Activated B cell treated with CpG ODN at 0.5 μM for 24 hours (primary cell): ENCODE results near the gene CSNK1E. TPM values are rescaled to one million over a fixed set of nuclear protein-coding genes. Genes with fewer than 3 reads are reported as not detected.
A peak's percentile ranks its signal among the peaks of the same experiment; 100 is the strongest.

Experiments used
- ATAC-seq: fragments of 200-7000 bp; cut with Tn5 transposase; one replicate; pipeline ENCODE4 v1.10.0; 2021; ENCODE audit warnings: low read depth, mild to moderate bottlenecking, moderate library complexity
- CTCF ChIA-PET: fragments of 350-600 bp; sonication (Branson Sonifier 250); formaldehyde crosslinking; loops from one replicate; lab custom pipeline; 2021; ENCODE audit warnings: antibody characterized with exemption; lab: Charles Lee
- POLR2A ChIA-PET: fragments of 350-600 bp; sonication (Branson Sonifier 250); formaldehyde crosslinking; loops from one replicate; lab custom pipeline; 2021; ENCODE audit warnings: antibody characterized with exemption; lab: Charles Lee
- DNase-seq: peaks from one replicate; pipeline ENCODE4 v3.0.0; 2022
- H3K27ac Mint-ChIP-seq: one replicate; pipeline ENCODE4 v1.8.0; 2020; ENCODE audit warnings: mixed read lengths
- H3K27me3 Mint-ChIP-seq: one replicate; pipeline ENCODE4 v1.8.0; 2021; ENCODE audit warnings: mixed read lengths
- H3K36me3 Mint-ChIP-seq: one replicate; pipeline ENCODE4 v1.8.0; 2021; ENCODE audit warnings: low read depth, mixed read lengths
- H3K4me1 Mint-ChIP-seq: one replicate; pipeline ENCODE4 v1.8.0; 2021; ENCODE audit warnings: mixed read lengths
- H3K4me3 Mint-ChIP-seq: one replicate; pipeline ENCODE4 v1.8.0; 2020; ENCODE audit warnings: mild to moderate bottlenecking, mixed read lengths
- H3K9me3 Mint-ChIP-seq: one replicate; pipeline ENCODE4 v1.8.0; 2020; ENCODE audit warnings: mixed read lengths
- intact Hi-C: fragments of 100-400 bp; cut with micrococcal nuclease; formaldehyde crosslinking; loops from one replicate; pipeline ENCODE4 v1.15.1; 2024
- total RNA-seq: library from RNA; stranded (reverse); gene quantifications from 2 replicates; pipeline ENCODE4 v1.2.3, GENCODE V29; 2022
- TF ChIP-seq, protein P1 (sequence below): fragments of 200-600 bp; IDR thresholded peaks from one replicate; pipeline ENCODE4 v1.8.0; 2022; ENCODE audit warnings: antibody characterized with exemption, mild to moderate bottlenecking

CSNK1E gene
- total RNA-seq, 1 donor from 2014 or later: 85.2 TPM

DNA sequence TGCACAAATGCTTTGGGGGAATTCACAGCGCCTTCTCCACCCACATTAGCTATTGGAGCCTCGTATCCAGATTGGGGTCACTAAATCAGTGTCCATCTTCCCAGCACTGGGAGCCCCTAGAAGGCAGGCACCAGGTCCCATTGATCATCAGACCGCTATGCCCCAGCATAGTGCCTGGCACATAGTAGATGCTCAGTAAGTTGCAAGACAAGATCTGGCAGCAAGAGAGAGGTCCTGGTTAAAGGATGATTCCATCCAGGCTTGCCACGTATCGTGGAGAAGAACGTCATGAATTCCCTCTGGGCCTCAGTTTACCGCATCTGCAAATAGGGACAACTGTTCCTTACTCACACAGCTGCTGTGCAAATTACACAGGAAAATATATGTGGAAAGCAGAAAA, 46.1 kb downstream of the CSNK1E start:
- Mint-ChIP-seq H3K4me1 (peaks cover 49% of the 10 kb centered on the region), H3K9me3 (no peaks in the 10 kb centered on the region), H3K27ac (no peak overlapping the region), H3K36me3 (peaks cover 5% of the 10 kb centered on the region), H3K4me3 (peak overlapping the region; percentile 29), H3K27me3 (no peaks in the 10 kb centered on the region)
- TF ChIP-seq, protein P1, sequence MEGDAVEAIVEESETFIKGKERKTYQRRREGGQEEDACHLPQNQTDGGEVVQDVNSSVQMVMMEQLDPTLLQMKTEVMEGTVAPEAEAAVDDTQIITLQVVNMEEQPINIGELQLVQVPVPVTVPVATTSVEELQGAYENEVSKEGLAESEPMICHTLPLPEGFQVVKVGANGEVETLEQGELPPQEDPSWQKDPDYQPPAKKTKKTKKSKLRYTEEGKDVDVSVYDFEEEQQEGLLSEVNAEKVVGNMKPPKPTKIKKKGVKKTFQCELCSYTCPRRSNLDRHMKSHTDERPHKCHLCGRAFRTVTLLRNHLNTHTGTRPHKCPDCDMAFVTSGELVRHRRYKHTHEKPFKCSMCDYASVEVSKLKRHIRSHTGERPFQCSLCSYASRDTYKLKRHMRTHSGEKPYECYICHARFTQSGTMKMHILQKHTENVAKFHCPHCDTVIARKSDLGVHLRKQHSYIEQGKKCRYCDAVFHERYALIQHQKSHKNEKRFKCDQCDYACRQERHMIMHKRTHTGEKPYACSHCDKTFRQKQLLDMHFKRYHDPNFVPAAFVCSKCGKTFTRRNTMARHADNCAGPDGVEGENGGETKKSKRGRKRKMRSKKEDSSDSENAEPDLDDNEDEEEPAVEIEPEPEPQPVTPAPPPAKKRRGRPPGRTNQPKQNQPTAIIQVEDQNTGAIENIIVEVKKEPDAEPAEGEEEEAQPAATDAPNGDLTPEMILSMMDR: no peak
- ATAC-seq (no peak), DNase-seq (no peak)
- ChIA-PET POLR2A (interaction anchor here (3.7 kb wide), 1 partner anchor 11 kb away, joined by 15 read pairs; no protein-coding TSS in a partner anchor), CTCF (interaction anchor here (0.7 kb wide), 1 partner anchor 11 kb away, joined by 3 read pairs; no protein-coding TSS in a partner anchor)
- intact Hi-C loops: loop anchor here (5.0 kb wide), 1 partner anchor 126 kb away; no protein-coding TSS in a partner anchor

DNA sequence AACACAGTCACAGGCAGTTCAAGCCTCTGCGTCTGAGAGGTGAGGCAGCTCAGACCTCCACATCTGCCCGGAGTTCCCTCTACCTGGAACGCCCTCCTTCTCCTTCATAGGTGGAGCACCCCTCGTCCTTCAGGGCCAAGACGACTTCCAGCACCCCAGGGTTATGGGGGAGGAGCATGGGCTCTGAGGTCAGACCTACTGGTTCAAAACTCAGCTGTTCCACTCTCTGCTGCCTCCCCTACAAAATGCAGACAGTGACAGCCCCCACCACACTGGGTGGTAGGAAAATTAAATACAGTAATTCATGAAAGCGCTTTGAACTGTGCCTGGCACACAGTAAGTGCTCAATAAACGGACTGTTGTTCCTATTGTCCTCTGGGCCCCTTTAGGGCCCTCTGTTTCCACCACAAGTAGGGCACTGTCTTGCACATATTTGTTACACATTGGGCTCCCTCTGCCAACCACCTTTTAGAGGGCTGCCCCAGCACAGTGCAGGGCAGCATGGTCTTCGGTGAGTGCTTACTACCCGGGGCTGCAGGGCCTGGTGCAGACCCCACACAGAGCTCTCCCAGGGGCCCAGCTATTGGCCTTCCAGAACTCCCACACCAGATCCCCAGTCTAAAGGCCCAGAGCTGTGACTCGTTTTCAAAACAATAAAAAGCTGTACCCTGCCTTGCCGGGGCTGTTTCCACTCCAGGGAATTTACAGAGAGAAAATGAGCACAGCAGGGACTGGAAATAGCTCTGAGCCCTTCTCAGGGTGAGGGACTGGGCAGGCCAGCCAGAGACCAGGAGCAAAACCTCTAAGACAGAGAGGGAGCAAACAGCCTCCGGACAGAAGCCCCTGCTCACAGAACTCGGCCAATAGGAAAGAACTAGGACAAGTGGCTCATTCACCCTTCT, 46.9 kb downstream of the CSNK1E start:
- H3K9me3 Mint-ChIP-seq: no peaks in the 10 kb centered on the region
- peaks cover 5% of the 10 kb centered on the region for H3K36me3 Mint-ChIP-seq
- peaks cover 45% of the 10 kb centered on the region for H3K4me1 Mint-ChIP-seq
- H3K27ac Mint-ChIP-seq: peak overlapping the region; percentile 11
- H3K4me3 Mint-ChIP-seq: peak overlapping the region; percentile 44
- intact Hi-C loops: loop anchor here (5.0 kb wide), 1 partner anchor 127 kb away; no protein-coding TSS in a partner anchor
- no peaks in the 10 kb centered on the region for H3K27me3 Mint-ChIP-seq
- TF ChIP-seq, protein P1: no peak
- CTCF ChIA-PET: no interaction called here
- DNase-seq (no peak), ATAC-seq (no peak)
- POLR2A ChIA-PET: interaction anchor here (3.7 kb wide), 1 partner anchor 10 kb away, joined by 15 read pairs; no protein-coding TSS in a partner anchor

DNA sequence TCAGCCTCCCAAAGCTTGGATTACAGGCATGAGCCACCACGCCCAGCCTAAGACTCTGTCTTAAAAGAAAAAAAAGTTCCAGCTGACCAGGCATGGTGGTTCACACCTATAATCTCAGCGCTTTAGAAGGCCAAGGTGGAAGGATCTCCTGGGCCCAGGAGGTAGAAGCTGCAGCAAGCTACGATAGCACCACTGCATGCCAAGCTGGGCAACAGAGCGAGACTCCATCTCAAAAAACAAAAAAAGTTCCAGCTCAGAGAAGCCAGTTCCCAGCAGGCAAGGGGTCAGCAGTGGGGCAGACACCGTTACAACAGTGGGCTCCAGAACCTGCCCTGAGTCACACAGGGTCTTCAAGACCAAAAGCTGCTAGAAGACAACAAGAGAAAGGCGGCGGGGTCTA, 47.8 kb downstream of the CSNK1E start:
- H3K9me3 Mint-ChIP-seq: no peaks in the 10 kb centered on the region
- TF ChIP-seq, protein P1: no peak
- ChIA-PET CTCF (no interaction called here), POLR2A (interaction anchor here (0.6 to 3.7 kb wide), 2 partner anchors 9 to 42 kb away, joined by 3 to 15 read pairs; no protein-coding TSS in a partner anchor)
- no peak overlapping the region for H3K27ac Mint-ChIP-seq
- H3K36me3 Mint-ChIP-seq: peaks cover 5% of the 10 kb centered on the region
- H3K4me3 Mint-ChIP-seq: no peak overlapping the region
- no peak for ATAC-seq
- H3K4me1 Mint-ChIP-seq: peaks cover 43% of the 10 kb centered on the region
- intact Hi-C loops: no loop called here
- DNase-seq: no peak
- H3K27me3 Mint-ChIP-seq: no peaks in the 10 kb centered on the region

DNA sequence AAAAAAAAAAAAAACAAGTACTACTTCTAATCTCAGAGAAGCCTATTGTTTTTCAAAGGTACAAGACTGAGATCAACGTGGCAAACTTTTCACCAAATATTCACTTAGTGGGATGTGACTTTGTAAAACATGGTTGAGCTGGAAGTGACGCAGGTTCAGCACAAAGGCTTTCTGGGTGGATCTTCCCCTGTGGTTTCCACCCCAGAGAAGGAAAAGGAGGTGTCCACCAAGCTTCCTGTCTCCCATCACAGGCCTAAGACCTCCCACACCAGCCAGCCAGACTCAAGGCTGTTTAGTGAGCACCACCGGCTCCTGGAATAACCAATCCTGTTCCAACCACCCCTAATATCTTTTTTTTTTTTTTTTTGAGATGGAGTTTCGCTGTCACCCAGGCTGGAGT, 50.1 kb downstream of the CSNK1E start:
- Mint-ChIP-seq H3K4me3 (no peak overlapping the region), H3K4me1 (peaks cover 35% of the 10 kb centered on the region)

More for the DNA sequence above, 50.1 kb downstream of the CSNK1E start:
- intact Hi-C loops: no loop called here
- Mint-ChIP-seq H3K27me3 (no peaks in the 10 kb centered on the region), H3K9me3 (no peaks in the 10 kb centered on the region), H3K27ac (no peak overlapping the region), H3K36me3 (peaks cover 1% of the 10 kb centered on the region)
- TF ChIP-seq, protein P1: no peak
- no peak for ATAC-seq
- DNase-seq: no peak
- POLR2A ChIA-PET: interaction anchor here (0.7 kb wide), 1 partner anchor 48 kb away, joined by 4 read pairs; no protein-coding TSS in a partner anchor
- CTCF ChIA-PET: no interaction called here
